HepG2 (cell line): ENCODE results near the gene MTCH2. TPM values are rescaled to one million over a fixed set of nuclear protein-coding genes. Genes with fewer than 3 reads are reported as not detected.

Source experiments
- CEBPG ChIP-seq: IDR thresholded peaks from 2 replicates; pipeline ENCODE4 v1.6.1; 2016
- DR1 ChIP-seq: sonication (generic); formaldehyde crosslinking; IDR thresholded peaks from 2 replicates; pipeline ENCODE4 v1.8.0; 2021; ENCODE audit warnings: mild to moderate bottlenecking, missing genetic modification reagents, inconsistent platforms
- GABPA ChIP-seq, 2 experiments: IDR thresholded peaks; 2 replicates each; pipeline ENCODE4 v1.6.1; 2011 to 2016; ENCODE audit warnings: low read depth in 2 of 2, low read length in 1 of 2, missing biosample characterization in 1 of 2, missing genetic modification characterization in 1 of 2
- HDAC6 ChIP-seq: fragments of 200-600 bp; sonication (generic); IDR thresholded peaks from 2 replicates; pipeline ENCODE4 v1.7.0; 2017; ENCODE audit warnings: mild to moderate bottlenecking, antibody characterized with exemption, low read length, low read depth
- KLF6 ChIP-seq: IDR thresholded peaks from 2 replicates; pipeline ENCODE4 v1.8.0; 2016; ENCODE audit warnings: missing biosample characterization, missing genetic modification reagents
- MZF1 ChIP-seq: sonication (generic); formaldehyde crosslinking; IDR thresholded peaks from 2 replicates; pipeline ENCODE4 v1.8.1; 2023; ENCODE audit warnings: mild to moderate bottlenecking, missing genetic modification reagents, borderline replicate concordance
- NR2F6 ChIP-seq, 2 experiments: IDR thresholded peaks; 2 replicates each; pipeline ENCODE4 v1.6.1; 2016; ENCODE audit warnings: antibody characterized with exemption in 1 of 2, mild to moderate bottlenecking in 1 of 2
- ZFP37 ChIP-seq: sonication (generic); formaldehyde crosslinking; IDR thresholded peaks from 2 replicates; pipeline ENCODE4 v1.4.0; 2020; ENCODE audit warnings: missing genetic modification reagents, borderline replicate concordance
- ZFY ChIP-seq: sonication (generic); formaldehyde crosslinking; IDR thresholded peaks from 2 replicates; pipeline ENCODE4 v1.4.0; 2020; ENCODE audit warnings: missing genetic modification reagents
- ZNF761 ChIP-seq: sonication (generic); formaldehyde crosslinking; conservative IDR thresholded peaks from 2 replicates; pipeline ENCODE4 v1.4.0; 2020; ENCODE audit warnings: mild to moderate bottlenecking, missing genetic modification reagents
- polyA plus RNA-seq, 8 experiments: library from polyadenylated mRNA; depleted of rRNA in 3 of 8; stranded (reverse) in 7 of 8; unstranded in 1 of 8; fragments of >200 nt; fragmentation: Illumina TruSeq in 4 of 8; extraction: Trizol in 4 of 8; gene quantifications; 2 replicates each; pipeline versions ENCODE4 v1.2.1 to v1.2.3, GENCODE V29; 2011 to 2016; ENCODE audit warnings: low read depth in 4 of 8, missing spikeins in 1 of 8, mixed read lengths in 1 of 8; ENCODE audit not compliant: insufficient read depth in 1 of 8
- total RNA-seq, 5 experiments: library from RNA; depleted of rRNA; stranded (reverse); fragments of >200 nt; fragmentation: Illumina TruSeq; extraction: Trizol; gene quantifications; 2 replicates each; pipeline ENCODE4 v1.2.3, GENCODE V29; 2016; ENCODE audit warnings: low read depth in 1 of 5
- TF ChIP-seq, protein P1 (sequence below): sonication (generic); formaldehyde crosslinking; IDR thresholded peaks from 2 replicates; pipeline ENCODE4 v1.5.0; 2020; ENCODE audit warnings: mild to moderate bottlenecking, missing genetic modification reagents, moderate library complexity
- TF ChIP-seq, protein P2 (sequence below): IDR thresholded peaks from 2 replicates; pipeline ENCODE4 v1.6.1; 2012; ENCODE audit warnings: low read length, improper control_type of control experiment
- TF ChIP-seq, protein P3 (sequence below): sonication (generic); formaldehyde crosslinking; IDR thresholded peaks from 2 replicates; pipeline ENCODE4 v1.4.0; 2020; ENCODE audit warnings: missing genetic modification reagents, borderline replicate concordance
- TF ChIP-seq, protein P4 (sequence below): sonication (generic); formaldehyde crosslinking; IDR thresholded peaks from 2 replicates; pipeline ENCODE4 v1.8.1; 2022; ENCODE audit warnings: low read depth, mild to moderate bottlenecking, missing genetic modification reagents
- TF ChIP-seq, protein P5 (sequence below): sonication (generic); formaldehyde crosslinking; IDR thresholded peaks from 2 replicates; pipeline ENCODE4 v1.5.1; 2020; ENCODE audit warnings: missing genetic modification reagents, mild to moderate bottlenecking, borderline replicate concordance

MTCH2 gene
- total and polyA plus RNA-seq, 2 of the 13 experiments (the other 11 are each of a cell fraction or from before 2014, with no cell fraction given), result 112 to 272 TPM

DNA sequence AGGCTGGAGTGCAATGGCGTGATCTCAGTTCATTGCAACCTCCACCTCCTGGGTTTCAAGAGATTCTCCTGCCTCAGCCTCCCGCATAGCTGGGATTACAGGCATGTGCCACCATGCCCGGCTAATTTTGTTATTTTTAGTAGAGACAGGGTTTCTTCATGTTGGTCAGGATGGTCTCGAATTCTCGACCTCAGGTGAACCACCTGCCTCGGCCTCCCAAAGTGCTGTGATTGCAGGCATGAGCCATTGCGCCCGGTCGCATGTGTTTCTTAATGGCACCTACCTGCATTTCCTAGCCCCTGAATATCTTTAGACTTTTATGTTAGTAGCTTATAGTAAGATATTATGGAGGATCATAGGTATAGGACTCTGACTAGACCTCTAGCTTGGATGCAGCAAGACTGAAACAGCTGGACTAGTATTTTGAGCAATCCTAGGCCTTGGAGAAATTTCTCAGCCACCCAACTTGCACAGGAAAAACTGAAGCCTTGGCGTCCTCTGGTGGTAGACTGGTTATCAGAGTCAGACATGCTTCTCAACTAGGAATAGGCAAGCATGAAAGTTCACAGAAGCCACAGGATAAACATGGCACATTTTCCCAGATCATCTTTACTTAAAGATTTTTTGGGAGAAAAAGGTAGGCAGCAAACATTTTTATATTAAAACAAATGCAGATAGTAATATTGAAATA, 25.5 kb downstream of the MTCH2 start (continued):
- TF ChIP-seq, protein P1, sequence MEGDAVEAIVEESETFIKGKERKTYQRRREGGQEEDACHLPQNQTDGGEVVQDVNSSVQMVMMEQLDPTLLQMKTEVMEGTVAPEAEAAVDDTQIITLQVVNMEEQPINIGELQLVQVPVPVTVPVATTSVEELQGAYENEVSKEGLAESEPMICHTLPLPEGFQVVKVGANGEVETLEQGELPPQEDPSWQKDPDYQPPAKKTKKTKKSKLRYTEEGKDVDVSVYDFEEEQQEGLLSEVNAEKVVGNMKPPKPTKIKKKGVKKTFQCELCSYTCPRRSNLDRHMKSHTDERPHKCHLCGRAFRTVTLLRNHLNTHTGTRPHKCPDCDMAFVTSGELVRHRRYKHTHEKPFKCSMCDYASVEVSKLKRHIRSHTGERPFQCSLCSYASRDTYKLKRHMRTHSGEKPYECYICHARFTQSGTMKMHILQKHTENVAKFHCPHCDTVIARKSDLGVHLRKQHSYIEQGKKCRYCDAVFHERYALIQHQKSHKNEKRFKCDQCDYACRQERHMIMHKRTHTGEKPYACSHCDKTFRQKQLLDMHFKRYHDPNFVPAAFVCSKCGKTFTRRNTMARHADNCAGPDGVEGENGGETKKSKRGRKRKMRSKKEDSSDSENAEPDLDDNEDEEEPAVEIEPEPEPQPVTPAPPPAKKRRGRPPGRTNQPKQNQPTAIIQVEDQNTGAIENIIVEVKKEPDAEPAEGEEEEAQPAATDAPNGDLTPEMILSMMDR (CRISPR knock-in tag), result peak; percentile 85
- TF ChIP-seq, protein P2, sequence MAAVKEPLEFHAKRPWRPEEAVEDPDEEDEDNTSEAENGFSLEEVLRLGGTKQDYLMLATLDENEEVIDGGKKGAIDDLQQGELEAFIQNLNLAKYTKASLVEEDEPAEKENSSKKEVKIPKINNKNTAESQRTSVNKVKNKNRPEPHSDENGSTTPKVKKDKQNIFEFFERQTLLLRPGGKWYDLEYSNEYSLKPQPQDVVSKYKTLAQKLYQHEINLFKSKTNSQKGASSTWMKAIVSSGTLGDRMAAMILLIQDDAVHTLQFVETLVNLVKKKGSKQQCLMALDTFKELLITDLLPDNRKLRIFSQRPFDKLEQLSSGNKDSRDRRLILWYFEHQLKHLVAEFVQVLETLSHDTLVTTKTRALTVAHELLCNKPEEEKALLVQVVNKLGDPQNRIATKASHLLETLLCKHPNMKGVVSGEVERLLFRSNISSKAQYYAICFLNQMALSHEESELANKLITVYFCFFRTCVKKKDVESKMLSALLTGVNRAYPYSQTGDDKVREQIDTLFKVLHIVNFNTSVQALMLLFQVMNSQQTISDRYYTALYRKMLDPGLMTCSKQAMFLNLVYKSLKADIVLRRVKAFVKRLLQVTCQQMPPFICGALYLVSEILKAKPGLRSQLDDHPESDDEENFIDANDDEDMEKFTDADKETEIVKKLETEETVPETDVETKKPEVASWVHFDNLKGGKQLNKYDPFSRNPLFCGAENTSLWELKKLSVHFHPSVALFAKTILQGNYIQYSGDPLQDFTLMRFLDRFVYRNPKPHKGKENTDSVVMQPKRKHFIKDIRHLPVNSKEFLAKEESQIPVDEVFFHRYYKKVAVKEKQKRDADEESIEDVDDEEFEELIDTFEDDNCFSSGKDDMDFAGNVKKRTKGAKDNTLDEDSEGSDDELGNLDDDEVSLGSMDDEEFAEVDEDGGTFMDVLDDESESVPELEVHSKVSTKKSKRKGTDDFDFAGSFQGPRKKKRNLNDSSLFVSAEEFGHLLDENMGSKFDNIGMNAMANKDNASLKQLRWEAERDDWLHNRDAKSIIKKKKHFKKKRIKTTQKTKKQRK, result no peak
- no peak for TF ChIP-seq NR2F6 (IDR thresholded peaks at IDR 0.05)
- TF ChIP-seq NR2F6 (CRISPR knock-in tag; IDR thresholded peaks at IDR 0.05), result no peak
- peak; percentile 20; the same call in 1 of the 2 replicates for TF ChIP-seq CEBPG
- no peak for TF ChIP-seq DR1 (CRISPR knock-in tag)
- no peak for TF ChIP-seq KLF6
- TF ChIP-seq GABPA (IDR thresholded peaks at IDR 0.05; ENCODE audit: low read depth, low read length), result no peak
- 0 out of 2 replicates have a peak, but pooled peaks have one; percentile 16 for TF ChIP-seq GABPA (CRISPR knock-in tag; IDR thresholded peaks at IDR 0.05; ENCODE audit: low read depth)
- no peak for TF ChIP-seq HDAC6
- TF ChIP-seq ZFP37 (CRISPR knock-in tag), result no peak
- TF ChIP-seq, protein P3, sequence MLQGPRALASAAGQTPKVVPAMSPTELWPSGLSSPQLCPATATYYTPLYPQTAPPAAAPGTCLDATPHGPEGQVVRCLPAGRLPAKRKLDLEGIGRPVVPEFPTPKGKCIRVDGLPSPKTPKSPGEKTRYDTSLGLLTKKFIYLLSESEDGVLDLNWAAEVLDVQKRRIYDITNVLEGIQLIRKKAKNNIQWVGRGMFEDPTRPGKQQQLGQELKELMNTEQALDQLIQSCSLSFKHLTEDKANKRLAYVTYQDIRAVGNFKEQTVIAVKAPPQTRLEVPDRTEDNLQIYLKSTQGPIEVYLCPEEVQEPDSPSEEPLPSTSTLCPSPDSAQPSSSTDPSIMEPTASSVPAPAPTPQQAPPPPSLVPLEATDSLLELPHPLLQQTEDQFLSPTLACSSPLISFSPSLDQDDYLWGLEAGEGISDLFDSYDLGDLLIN (CRISPR knock-in tag), result no peak
- TF ChIP-seq, protein P4, sequence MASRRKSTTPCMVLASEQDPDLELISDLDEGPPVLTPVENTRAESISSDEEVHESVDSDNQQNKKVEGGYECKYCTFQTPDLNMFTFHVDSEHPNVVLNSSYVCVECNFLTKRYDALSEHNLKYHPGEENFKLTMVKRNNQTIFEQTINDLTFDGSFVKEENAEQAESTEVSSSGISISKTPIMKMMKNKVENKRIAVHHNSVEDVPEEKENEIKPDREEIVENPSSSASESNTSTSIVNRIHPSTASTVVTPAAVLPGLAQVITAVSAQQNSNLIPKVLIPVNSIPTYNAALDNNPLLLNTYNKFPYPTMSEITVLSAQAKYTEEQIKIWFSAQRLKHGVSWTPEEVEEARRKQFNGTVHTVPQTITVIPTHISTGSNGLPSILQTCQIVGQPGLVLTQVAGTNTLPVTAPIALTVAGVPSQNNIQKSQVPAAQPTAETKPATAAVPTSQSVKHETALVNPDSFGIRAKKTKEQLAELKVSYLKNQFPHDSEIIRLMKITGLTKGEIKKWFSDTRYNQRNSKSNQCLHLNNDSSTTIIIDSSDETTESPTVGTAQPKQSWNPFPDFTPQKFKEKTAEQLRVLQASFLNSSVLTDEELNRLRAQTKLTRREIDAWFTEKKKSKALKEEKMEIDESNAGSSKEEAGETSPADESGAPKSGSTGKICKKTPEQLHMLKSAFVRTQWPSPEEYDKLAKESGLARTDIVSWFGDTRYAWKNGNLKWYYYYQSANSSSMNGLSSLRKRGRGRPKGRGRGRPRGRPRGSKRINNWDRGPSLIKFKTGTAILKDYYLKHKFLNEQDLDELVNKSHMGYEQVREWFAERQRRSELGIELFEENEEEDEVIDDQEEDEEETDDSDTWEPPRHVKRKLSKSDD, result no peak
- TF ChIP-seq MZF1 (CRISPR knock-in tag), result no peak
- no peak for TF ChIP-seq ZNF761 (CRISPR knock-in tag)
- TF ChIP-seq ZFY (CRISPR knock-in tag), result 0 out of 2 replicates have a peak, but pooled peaks have one; percentile 22
- TF ChIP-seq, protein P5, sequence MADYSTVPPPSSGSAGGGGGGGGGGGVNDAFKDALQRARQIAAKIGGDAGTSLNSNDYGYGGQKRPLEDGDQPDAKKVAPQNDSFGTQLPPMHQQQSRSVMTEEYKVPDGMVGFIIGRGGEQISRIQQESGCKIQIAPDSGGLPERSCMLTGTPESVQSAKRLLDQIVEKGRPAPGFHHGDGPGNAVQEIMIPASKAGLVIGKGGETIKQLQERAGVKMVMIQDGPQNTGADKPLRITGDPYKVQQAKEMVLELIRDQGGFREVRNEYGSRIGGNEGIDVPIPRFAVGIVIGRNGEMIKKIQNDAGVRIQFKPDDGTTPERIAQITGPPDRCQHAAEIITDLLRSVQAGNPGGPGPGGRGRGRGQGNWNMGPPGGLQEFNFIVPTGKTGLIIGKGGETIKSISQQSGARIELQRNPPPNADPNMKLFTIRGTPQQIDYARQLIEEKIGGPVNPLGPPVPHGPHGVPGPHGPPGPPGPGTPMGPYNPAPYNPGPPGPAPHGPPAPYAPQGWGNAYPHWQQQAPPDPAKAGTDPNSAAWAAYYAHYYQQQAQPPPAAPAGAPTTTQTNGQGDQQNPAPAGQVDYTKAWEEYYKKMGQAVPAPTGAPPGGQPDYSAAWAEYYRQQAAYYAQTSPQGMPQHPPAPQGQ (CRISPR knock-in tag), result no peak
